Measurements from ENCODE around the gene CTR9. TPM values are rescaled to one million over a fixed set of nuclear protein-coding genes. Genes with fewer than 3 reads are reported as not detected.

CTR9 gene
- total RNA-seq, 1 experiment from 2014 or later, result 32.7 TPM

DNA sequence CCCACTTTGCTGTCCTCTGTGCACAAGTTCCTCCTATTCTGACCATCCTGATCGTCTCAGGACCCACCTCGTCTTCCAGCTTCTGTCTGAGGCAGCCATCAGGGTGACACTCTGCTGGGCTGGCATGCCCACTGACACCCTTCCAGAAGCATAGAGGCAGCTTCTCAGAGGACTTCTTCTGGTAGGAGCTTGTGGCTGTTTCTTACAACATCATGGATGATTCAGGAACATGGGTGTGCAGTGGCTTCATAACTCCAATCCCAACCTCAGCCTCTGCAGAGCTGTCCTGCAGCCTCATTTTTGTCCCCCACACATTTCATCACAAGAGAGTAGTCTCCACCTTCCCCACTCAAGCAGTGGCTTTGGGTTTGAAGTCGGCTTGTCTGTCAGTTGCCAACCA, 20.9 kb upstream of the CTR9 start:
- POLR2A ChIA-PET, result no interaction called here

More for the DNA sequence above, 20.9 kb upstream of the CTR9 start:
- H3K27me3 Mint-ChIP-seq (ENCODE audit: low read depth), result no peaks in the 10 kb centered on the region; the same call in 1 of the 2 replicates
- no peak overlapping the region for H3K4me3 Mint-ChIP-seq
- no peak for ATAC-seq
- no peaks in the 10 kb centered on the region for H3K9me3 Mint-ChIP-seq
- no peak overlapping the region for H3K27ac Mint-ChIP-seq
- DNase-seq (ENCODE audit: low spot score), result no peak
- TF ChIP-seq, protein P1, sequence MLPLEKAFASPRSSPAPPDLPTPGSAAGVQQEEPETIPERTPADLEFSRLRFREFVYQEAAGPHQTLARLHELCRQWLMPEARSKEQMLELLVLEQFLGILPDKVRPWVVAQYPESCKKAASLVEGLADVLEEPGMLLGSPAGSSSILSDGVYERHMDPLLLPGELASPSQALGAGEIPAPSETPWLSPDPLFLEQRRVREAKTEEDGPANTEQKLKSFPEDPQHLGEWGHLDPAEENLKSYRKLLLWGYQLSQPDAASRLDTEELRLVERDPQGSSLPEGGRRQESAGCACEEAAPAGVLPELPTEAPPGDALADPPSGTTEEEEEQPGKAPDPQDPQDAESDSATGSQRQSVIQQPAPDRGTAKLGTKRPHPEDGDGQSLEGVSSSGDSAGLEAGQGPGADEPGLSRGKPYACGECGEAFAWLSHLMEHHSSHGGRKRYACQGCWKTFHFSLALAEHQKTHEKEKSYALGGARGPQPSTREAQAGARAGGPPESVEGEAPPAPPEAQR (CRISPR knock-in tag; IDR thresholded peaks at IDR 0.05), result no peak
- TF ChIP-seq, protein P2, sequence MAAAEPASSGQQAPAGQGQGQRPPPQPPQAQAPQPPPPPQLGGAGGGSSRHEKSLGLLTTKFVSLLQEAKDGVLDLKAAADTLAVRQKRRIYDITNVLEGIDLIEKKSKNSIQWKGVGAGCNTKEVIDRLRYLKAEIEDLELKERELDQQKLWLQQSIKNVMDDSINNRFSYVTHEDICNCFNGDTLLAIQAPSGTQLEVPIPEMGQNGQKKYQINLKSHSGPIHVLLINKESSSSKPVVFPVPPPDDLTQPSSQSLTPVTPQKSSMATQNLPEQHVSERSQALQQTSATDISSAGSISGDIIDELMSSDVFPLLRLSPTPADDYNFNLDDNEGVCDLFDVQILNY (CRISPR knock-in tag; IDR thresholded peaks at IDR 0.05), result no peak
- TF ChIP-seq, protein P3, sequence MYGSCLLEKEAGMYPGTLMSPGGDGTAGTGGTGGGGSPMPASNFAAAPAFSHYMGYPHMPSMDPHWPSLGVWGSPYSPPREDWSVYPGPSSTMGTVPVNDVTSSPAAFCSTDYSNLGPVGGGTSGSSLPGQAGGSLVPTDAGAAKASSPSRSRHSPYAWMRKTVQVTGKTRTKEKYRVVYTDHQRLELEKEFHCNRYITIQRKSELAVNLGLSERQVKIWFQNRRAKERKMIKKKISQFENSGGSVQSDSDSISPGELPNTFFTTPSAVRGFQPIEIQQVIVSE (CRISPR knock-in tag; IDR thresholded peaks at IDR 0.05; ENCODE audit: borderline replicate concordance), result no peak
- TF ChIP-seq, protein P4, sequence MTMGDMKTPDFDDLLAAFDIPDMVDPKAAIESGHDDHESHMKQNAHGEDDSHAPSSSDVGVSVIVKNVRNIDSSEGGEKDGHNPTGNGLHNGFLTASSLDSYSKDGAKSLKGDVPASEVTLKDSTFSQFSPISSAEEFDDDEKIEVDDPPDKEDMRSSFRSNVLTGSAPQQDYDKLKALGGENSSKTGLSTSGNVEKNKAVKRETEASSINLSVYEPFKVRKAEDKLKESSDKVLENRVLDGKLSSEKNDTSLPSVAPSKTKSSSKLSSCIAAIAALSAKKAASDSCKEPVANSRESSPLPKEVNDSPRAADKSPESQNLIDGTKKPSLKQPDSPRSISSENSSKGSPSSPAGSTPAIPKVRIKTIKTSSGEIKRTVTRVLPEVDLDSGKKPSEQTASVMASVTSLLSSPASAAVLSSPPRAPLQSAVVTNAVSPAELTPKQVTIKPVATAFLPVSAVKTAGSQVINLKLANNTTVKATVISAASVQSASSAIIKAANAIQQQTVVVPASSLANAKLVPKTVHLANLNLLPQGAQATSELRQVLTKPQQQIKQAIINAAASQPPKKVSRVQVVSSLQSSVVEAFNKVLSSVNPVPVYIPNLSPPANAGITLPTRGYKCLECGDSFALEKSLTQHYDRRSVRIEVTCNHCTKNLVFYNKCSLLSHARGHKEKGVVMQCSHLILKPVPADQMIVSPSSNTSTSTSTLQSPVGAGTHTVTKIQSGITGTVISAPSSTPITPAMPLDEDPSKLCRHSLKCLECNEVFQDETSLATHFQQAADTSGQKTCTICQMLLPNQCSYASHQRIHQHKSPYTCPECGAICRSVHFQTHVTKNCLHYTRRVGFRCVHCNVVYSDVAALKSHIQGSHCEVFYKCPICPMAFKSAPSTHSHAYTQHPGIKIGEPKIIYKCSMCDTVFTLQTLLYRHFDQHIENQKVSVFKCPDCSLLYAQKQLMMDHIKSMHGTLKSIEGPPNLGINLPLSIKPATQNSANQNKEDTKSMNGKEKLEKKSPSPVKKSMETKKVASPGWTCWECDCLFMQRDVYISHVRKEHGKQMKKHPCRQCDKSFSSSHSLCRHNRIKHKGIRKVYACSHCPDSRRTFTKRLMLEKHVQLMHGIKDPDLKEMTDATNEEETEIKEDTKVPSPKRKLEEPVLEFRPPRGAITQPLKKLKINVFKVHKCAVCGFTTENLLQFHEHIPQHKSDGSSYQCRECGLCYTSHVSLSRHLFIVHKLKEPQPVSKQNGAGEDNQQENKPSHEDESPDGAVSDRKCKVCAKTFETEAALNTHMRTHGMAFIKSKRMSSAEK (CRISPR knock-in tag; IDR thresholded peaks at IDR 0.05; ENCODE audit: borderline replicate concordance), result no peak
- TF ChIP-seq ZNF219 (CRISPR knock-in tag; IDR thresholded peaks at IDR 0.05; ENCODE audit: borderline replicate concordance) (no peak), ZNF416 (CRISPR knock-in tag; IDR thresholded peaks at IDR 0.05) (no peak), ZNF317 (CRISPR knock-in tag; IDR thresholded peaks at IDR 0.05; ENCODE audit: borderline replicate concordance, low read depth) (no peak), CREB1 (CRISPR knock-in tag; IDR thresholded peaks at IDR 0.05) (no peak), KAT7 (CRISPR knock-in tag; IDR thresholded peaks at IDR 0.05; ENCODE audit: borderline replicate concordance) (no peak), RELA (CRISPR knock-in tag; IDR thresholded peaks at IDR 0.05; ENCODE audit: borderline replicate concordance) (no peak), MXD4 (CRISPR knock-in tag; IDR thresholded peaks at IDR 0.05; ENCODE audit: borderline replicate concordance) (no peak)
- TF ChIP-seq, protein P5, sequence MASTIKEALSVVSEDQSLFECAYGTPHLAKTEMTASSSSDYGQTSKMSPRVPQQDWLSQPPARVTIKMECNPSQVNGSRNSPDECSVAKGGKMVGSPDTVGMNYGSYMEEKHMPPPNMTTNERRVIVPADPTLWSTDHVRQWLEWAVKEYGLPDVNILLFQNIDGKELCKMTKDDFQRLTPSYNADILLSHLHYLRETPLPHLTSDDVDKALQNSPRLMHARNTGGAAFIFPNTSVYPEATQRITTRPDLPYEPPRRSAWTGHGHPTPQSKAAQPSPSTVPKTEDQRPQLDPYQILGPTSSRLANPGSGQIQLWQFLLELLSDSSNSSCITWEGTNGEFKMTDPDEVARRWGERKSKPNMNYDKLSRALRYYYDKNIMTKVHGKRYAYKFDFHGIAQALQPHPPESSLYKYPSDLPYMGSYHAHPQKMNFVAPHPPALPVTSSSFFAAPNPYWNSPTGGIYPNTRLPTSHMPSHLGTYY (CRISPR knock-in tag; IDR thresholded peaks at IDR 0.05), result no peak
- TF ChIP-seq, protein P6, sequence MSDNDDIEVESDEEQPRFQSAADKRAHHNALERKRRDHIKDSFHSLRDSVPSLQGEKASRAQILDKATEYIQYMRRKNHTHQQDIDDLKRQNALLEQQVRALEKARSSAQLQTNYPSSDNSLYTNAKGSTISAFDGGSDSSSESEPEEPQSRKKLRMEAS (CRISPR knock-in tag; IDR thresholded peaks at IDR 0.05), result no peak
- TF ChIP-seq, protein P7, sequence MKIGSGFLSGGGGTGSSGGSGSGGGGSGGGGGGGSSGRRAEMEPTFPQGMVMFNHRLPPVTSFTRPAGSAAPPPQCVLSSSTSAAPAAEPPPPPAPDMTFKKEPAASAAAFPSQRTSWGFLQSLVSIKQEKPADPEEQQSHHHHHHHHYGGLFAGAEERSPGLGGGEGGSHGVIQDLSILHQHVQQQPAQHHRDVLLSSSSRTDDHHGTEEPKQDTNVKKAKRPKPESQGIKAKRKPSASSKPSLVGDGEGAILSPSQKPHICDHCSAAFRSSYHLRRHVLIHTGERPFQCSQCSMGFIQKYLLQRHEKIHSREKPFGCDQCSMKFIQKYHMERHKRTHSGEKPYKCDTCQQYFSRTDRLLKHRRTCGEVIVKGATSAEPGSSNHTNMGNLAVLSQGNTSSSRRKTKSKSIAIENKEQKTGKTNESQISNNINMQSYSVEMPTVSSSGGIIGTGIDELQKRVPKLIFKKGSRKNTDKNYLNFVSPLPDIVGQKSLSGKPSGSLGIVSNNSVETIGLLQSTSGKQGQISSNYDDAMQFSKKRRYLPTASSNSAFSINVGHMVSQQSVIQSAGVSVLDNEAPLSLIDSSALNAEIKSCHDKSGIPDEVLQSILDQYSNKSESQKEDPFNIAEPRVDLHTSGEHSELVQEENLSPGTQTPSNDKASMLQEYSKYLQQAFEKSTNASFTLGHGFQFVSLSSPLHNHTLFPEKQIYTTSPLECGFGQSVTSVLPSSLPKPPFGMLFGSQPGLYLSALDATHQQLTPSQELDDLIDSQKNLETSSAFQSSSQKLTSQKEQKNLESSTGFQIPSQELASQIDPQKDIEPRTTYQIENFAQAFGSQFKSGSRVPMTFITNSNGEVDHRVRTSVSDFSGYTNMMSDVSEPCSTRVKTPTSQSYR (CRISPR knock-in tag; IDR thresholded peaks at IDR 0.05), result no peak
- TF ChIP-seq, protein P8, sequence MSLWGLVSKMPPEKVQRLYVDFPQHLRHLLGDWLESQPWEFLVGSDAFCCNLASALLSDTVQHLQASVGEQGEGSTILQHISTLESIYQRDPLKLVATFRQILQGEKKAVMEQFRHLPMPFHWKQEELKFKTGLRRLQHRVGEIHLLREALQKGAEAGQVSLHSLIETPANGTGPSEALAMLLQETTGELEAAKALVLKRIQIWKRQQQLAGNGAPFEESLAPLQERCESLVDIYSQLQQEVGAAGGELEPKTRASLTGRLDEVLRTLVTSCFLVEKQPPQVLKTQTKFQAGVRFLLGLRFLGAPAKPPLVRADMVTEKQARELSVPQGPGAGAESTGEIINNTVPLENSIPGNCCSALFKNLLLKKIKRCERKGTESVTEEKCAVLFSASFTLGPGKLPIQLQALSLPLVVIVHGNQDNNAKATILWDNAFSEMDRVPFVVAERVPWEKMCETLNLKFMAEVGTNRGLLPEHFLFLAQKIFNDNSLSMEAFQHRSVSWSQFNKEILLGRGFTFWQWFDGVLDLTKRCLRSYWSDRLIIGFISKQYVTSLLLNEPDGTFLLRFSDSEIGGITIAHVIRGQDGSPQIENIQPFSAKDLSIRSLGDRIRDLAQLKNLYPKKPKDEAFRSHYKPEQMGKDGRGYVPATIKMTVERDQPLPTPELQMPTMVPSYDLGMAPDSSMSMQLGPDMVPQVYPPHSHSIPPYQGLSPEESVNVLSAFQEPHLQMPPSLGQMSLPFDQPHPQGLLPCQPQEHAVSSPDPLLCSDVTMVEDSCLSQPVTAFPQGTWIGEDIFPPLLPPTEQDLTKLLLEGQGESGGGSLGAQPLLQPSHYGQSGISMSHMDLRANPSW (CRISPR knock-in tag; conservative IDR thresholded peaks at IDR 0.05; ENCODE audit: low read depth), result no peak
- TF ChIP-seq, protein P9, sequence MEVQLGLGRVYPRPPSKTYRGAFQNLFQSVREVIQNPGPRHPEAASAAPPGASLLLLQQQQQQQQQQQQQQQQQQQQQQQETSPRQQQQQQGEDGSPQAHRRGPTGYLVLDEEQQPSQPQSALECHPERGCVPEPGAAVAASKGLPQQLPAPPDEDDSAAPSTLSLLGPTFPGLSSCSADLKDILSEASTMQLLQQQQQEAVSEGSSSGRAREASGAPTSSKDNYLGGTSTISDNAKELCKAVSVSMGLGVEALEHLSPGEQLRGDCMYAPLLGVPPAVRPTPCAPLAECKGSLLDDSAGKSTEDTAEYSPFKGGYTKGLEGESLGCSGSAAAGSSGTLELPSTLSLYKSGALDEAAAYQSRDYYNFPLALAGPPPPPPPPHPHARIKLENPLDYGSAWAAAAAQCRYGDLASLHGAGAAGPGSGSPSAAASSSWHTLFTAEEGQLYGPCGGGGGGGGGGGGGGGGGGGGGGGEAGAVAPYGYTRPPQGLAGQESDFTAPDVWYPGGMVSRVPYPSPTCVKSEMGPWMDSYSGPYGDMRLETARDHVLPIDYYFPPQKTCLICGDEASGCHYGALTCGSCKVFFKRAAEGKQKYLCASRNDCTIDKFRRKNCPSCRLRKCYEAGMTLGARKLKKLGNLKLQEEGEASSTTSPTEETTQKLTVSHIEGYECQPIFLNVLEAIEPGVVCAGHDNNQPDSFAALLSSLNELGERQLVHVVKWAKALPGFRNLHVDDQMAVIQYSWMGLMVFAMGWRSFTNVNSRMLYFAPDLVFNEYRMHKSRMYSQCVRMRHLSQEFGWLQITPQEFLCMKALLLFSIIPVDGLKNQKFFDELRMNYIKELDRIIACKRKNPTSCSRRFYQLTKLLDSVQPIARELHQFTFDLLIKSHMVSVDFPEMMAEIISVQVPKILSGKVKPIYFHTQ (CRISPR knock-in tag; IDR thresholded peaks at IDR 0.05), result no peak
- CTCF ChIA-PET, result interaction anchor here (1.2 to 1.4 kb wide), 3 partner anchors 76 to 190 kb away, joined by 3 to 7 read pairs (median 5); partner anchors contain the start of gene RNF141
- H3K36me3 Mint-ChIP-seq, result no peaks in the 10 kb centered on the region
- H3K4me1 Mint-ChIP-seq, result peaks cover 5% of the 10 kb centered on the region
